ENCODE data around the gene EIF4E1B.
A peak's percentile ranks its signal among the peaks of the same experiment; 100 is the strongest.

Gene EIF4E1B

GRCh38 chr5:176625512-176625911, 5.0 kb upstream of the EIF4E1B start:
- ChIA-PET CTCF (no interaction called here), POLR2A (ENCODE audit: low non-redundant PET) (no interaction called here)
- TF ChIP-seq CTCF (conservative IDR thresholded peaks at IDR 0.05; ENCODE audit: low read depth) = no peak
- H3K27ac ChIP-seq = no peak overlapping the region
- no peak for DNase-seq (ENCODE audit: low spot score)

GRCh38 chr5:176625966-176626875, 4.3 kb upstream of the EIF4E1B start:
- POLR2A ChIA-PET (ENCODE audit: low non-redundant PET) = no interaction called here
- H3K27ac ChIP-seq = peak overlapping the region; percentile 52
- CTCF ChIA-PET = no interaction called here
- peak; percentile 89 for DNase-seq (ENCODE audit: low spot score)
- no peak for TF ChIP-seq CTCF (conservative IDR thresholded peaks at IDR 0.05; ENCODE audit: low read depth)

GRCh38 chr5:176626876-176627236, 3.6 kb upstream of the EIF4E1B start:
- CTCF ChIA-PET = interaction anchor here (0.7 kb wide), 1 partner anchor 65 kb away, joined by 6 read pairs; no protein-coding TSS in a partner anchor
- POLR2A ChIA-PET (ENCODE audit: low non-redundant PET) = no interaction called here
- DNase-seq (ENCODE audit: low spot score) = no peak
- H3K27ac ChIP-seq = no peak overlapping the region
- TF ChIP-seq CTCF (conservative IDR thresholded peaks at IDR 0.05; ENCODE audit: low read depth) = no peak

GRCh38 chr5:176627582-176627981, 2.9 kb upstream of the EIF4E1B start:
- H3K27ac ChIP-seq = no peak overlapping the region
- no peak for TF ChIP-seq CTCF (conservative IDR thresholded peaks at IDR 0.05; ENCODE audit: low read depth)
- POLR2A ChIA-PET (ENCODE audit: low non-redundant PET) = no interaction called here
- CTCF ChIA-PET = interaction anchor here (0.7 kb wide), 1 partner anchor 66 kb away, joined by 6 read pairs; no protein-coding TSS in a partner anchor
- no peak for DNase-seq (ENCODE audit: low spot score)

GRCh38 chr5:176628406-176629228, 1.9 kb upstream of the EIF4E1B start:
- CTCF ChIA-PET = interaction anchor here (1.0 to 1.5 kb wide), 3 partner anchors 10 to 898 kb away, joined by 4 to 6 read pairs (median 5); no protein-coding TSS in a partner anchor
- no peak overlapping the region for H3K27ac ChIP-seq
- TF ChIP-seq CTCF (conservative IDR thresholded peaks at IDR 0.05; ENCODE audit: low read depth) = no peak
- POLR2A ChIA-PET (ENCODE audit: low non-redundant PET) = no interaction called here
- DNase-seq (ENCODE audit: low spot score) = no peak

GRCh38 chr5:176629317-176629852, 1.1 kb upstream of the EIF4E1B start:
- DNase-seq (ENCODE audit: low spot score) = no peak
- CTCF ChIA-PET = interaction anchor here (1.0 to 1.5 kb wide), 3 partner anchors 11 to 899 kb away, joined by 4 to 6 read pairs (median 5); no protein-coding TSS in a partner anchor
- no peak overlapping the region for H3K27ac ChIP-seq
- TF ChIP-seq CTCF (conservative IDR thresholded peaks at IDR 0.05; ENCODE audit: low read depth) = no peak
- POLR2A ChIA-PET (ENCODE audit: low non-redundant PET) = no interaction called here
